WTC11 (cell line): ENCODE measurements around the gene KIAA0753. TPM values are rescaled to one million over a fixed set of nuclear protein-coding genes. Genes with fewer than 3 reads are reported as not detected.

Experiments used
- ATAC-seq: fragments of 200-7000 bp; cut with Tn5 transposase; 2 replicates; pipeline ENCODE4 v1.10.0; 2021; ENCODE audit warnings: mild to moderate bottlenecking, moderate library complexity
- CTCF ChIA-PET: fragments of 300-600 bp; sonication (Branson Sonifier 250); formaldehyde crosslinking; loops from one replicate; lab custom pipeline; 2021; ENCODE audit warnings: antibody characterized with exemption; lab: Charles Lee
- POLR2A ChIA-PET: fragments of 350-600 bp; sonication (Branson Sonifier 250); formaldehyde crosslinking; loops from one replicate; lab custom pipeline; 2021; ENCODE audit warnings: antibody characterized with exemption; lab: Charles Lee
- DNase-seq: peaks from one replicate; pipeline ENCODE4 v3.0.0; 2021; ENCODE audit warnings: low spot score
- H3K27ac Mint-ChIP-seq: 2 replicates; pipeline ENCODE4 v1.8.0; 2021; ENCODE audit warnings: mixed read lengths
- H3K27me3 Mint-ChIP-seq: 2 replicates; pipeline ENCODE4 v1.8.0; 2021; ENCODE audit warnings: low read depth, mild to moderate bottlenecking, moderate library complexity, mixed read lengths
- H3K36me3 Mint-ChIP-seq: 2 replicates; pipeline ENCODE4 v1.8.0; 2021; ENCODE audit warnings: mixed read lengths
- H3K4me1 Mint-ChIP-seq: 2 replicates; pipeline ENCODE4 v1.8.0; 2022; ENCODE audit warnings: mixed read lengths
- H3K4me3 Mint-ChIP-seq: 2 replicates; pipeline ENCODE4 v1.8.0; 2021; ENCODE audit warnings: mild to moderate bottlenecking, moderate library complexity, mixed read lengths
- H3K9me3 Mint-ChIP-seq: 2 replicates; pipeline ENCODE4 v1.8.0; 2021; ENCODE audit warnings: mixed read lengths
- EMX1 ChIP-seq: fragments of 250-450 bp; sonication (Bioruptor Pico); IDR thresholded peaks from 2 replicates; pipeline ENCODE4 v1.8.0; 2021; ENCODE audit warnings: mild to moderate bottlenecking
- FOXP1 ChIP-seq: sonication (generic); formaldehyde crosslinking; IDR thresholded peaks from 2 replicates; pipeline ENCODE4 v1.8.0; 2022; ENCODE audit warnings: missing genetic modification reagents, mild to moderate bottlenecking, moderate library complexity, borderline replicate concordance
- GRHL2 ChIP-seq: fragments of 250-450 bp; sonication (Bioruptor Pico); IDR thresholded peaks from 2 replicates; pipeline ENCODE4 v1.8.0; 2022; ENCODE audit warnings: mild to moderate bottlenecking, moderate library complexity; ENCODE audit not compliant: insufficient replicate concordance, severe bottlenecking
- JAZF1 ChIP-seq: fragments of 250-450 bp; sonication (Bioruptor Pico); IDR thresholded peaks from 2 replicates; pipeline ENCODE4 v1.9.0; 2021; ENCODE audit warnings: moderate library complexity, mild to moderate bottlenecking, inconsistent platforms
- PRRX2 ChIP-seq: fragments of 250-450 bp; sonication (Bioruptor Pico); IDR thresholded peaks from 2 replicates; pipeline ENCODE4 v1.8.0; 2021; ENCODE audit warnings: mild to moderate bottlenecking
- RELA ChIP-seq: sonication (generic); formaldehyde crosslinking; IDR thresholded peaks from 2 replicates; pipeline ENCODE4 v1.8.1; 2022; ENCODE audit warnings: missing genetic modification reagents, mild to moderate bottlenecking, borderline replicate concordance
- TEAD1 ChIP-seq: sonication (generic); formaldehyde crosslinking; IDR thresholded peaks from 2 replicates; pipeline ENCODE4 v1.8.0; 2022; ENCODE audit warnings: mild to moderate bottlenecking, missing genetic modification reagents
- ZNF219 ChIP-seq: sonication (generic); formaldehyde crosslinking; IDR thresholded peaks from 2 replicates; pipeline ENCODE4 v1.8.0; 2023; ENCODE audit warnings: missing genetic modification reagents, mild to moderate bottlenecking, borderline replicate concordance
- ZNF232 ChIP-seq: sonication (generic); formaldehyde crosslinking; IDR thresholded peaks from 2 replicates; pipeline ENCODE4 v1.8.0; 2022; ENCODE audit warnings: mild to moderate bottlenecking, missing genetic modification reagents
- total RNA-seq: library from RNA; stranded (reverse); gene quantifications from 3 replicates; pipeline ENCODE4 v1.2.3, GENCODE V29; 2021
- TF ChIP-seq, protein P1 (sequence below): fragments of 250-450 bp; sonication (Bioruptor Pico); IDR thresholded peaks from 2 replicates; pipeline ENCODE4 v1.9.0; 2021; ENCODE audit warnings: moderate library complexity, mild to moderate bottlenecking, inconsistent platforms, borderline replicate concordance
- TF ChIP-seq, protein P2 (sequence below): sonication (generic); formaldehyde crosslinking; IDR thresholded peaks from 2 replicates; pipeline ENCODE4 v1.8.0; 2023; ENCODE audit warnings: missing genetic modification reagents, mild to moderate bottlenecking, borderline replicate concordance
- TF ChIP-seq, protein P3 (sequence below): sonication (generic); formaldehyde crosslinking; conservative IDR thresholded peaks from 2 replicates; pipeline ENCODE4 v1.8.1; 2023; ENCODE audit warnings: mild to moderate bottlenecking, low read depth, missing genetic modification reagents, moderate library complexity
- TF ChIP-seq, protein P4 (sequence below): fragments of 200-600 bp; IDR thresholded peaks from 2 replicates; pipeline ENCODE4 v1.8.0; 2022; ENCODE audit warnings: antibody characterized with exemption
- TF ChIP-seq, protein P5 (sequence below): sonication (generic); formaldehyde crosslinking; IDR thresholded peaks from 2 replicates; pipeline ENCODE4 v1.8.0; 2023; ENCODE audit warnings: mild to moderate bottlenecking, missing genetic modification reagents

KIAA0753 gene
- total RNA-seq, 1 experiment from 2014 or later: 22.8 TPM

DNA sequence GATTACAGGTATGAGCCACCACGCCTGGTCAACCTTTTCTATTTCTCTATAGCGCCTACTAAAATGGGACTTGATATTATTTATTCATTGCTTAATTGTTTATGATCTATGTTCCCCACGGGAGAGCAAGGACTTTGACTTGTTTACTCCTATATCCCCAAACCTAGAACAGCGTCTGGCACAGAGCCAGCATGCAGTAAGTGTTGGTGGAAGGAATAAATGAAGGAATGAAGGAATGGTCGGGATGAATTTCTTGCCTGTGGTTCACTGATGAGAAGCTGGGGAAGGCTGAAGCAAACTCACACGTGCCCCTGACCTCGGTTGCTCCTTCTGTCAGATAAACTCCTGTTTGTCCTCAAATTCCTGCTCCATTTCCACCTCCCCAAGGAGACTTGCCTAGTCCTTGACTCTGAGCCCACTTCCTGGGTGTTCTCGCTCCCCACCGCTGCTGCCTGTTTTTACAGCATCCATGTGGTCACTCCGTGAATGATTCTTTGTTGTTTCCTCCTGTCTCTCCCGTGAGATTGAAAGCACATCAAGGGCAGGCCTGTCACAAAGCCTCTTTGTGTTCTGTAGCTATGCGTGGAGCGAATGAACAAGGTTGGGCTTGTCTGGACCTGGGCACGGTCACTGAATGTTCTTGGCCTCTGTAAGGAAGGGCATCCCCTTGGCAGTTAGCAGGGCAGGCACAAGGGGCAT lies 28.4 kb upstream of the KIAA0753 start:
- peaks cover 35% of the 10 kb centered on the region for H3K27me3 Mint-ChIP-seq
- H3K4me3 Mint-ChIP-seq: no peak overlapping the region
- DNase-seq (no peak), ATAC-seq (no peak)
- H3K36me3 Mint-ChIP-seq: no peaks in the 10 kb centered on the region
- TF ChIP-seq, protein P1, sequence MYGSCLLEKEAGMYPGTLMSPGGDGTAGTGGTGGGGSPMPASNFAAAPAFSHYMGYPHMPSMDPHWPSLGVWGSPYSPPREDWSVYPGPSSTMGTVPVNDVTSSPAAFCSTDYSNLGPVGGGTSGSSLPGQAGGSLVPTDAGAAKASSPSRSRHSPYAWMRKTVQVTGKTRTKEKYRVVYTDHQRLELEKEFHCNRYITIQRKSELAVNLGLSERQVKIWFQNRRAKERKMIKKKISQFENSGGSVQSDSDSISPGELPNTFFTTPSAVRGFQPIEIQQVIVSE (CRISPR knock-in tag): no peak
- TF ChIP-seq, protein P2, sequence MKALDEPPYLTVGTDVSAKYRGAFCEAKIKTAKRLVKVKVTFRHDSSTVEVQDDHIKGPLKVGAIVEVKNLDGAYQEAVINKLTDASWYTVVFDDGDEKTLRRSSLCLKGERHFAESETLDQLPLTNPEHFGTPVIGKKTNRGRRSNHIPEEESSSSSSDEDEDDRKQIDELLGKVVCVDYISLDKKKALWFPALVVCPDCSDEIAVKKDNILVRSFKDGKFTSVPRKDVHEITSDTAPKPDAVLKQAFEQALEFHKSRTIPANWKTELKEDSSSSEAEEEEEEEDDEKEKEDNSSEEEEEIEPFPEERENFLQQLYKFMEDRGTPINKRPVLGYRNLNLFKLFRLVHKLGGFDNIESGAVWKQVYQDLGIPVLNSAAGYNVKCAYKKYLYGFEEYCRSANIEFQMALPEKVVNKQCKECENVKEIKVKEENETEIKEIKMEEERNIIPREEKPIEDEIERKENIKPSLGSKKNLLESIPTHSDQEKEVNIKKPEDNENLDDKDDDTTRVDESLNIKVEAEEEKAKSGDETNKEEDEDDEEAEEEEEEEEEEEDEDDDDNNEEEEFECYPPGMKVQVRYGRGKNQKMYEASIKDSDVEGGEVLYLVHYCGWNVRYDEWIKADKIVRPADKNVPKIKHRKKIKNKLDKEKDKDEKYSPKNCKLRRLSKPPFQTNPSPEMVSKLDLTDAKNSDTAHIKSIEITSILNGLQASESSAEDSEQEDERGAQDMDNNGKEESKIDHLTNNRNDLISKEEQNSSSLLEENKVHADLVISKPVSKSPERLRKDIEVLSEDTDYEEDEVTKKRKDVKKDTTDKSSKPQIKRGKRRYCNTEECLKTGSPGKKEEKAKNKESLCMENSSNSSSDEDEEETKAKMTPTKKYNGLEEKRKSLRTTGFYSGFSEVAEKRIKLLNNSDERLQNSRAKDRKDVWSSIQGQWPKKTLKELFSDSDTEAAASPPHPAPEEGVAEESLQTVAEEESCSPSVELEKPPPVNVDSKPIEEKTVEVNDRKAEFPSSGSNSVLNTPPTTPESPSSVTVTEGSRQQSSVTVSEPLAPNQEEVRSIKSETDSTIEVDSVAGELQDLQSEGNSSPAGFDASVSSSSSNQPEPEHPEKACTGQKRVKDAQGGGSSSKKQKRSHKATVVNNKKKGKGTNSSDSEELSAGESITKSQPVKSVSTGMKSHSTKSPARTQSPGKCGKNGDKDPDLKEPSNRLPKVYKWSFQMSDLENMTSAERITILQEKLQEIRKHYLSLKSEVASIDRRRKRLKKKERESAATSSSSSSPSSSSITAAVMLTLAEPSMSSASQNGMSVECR (CRISPR knock-in tag): no peak
- TF ChIP-seq, protein P3, sequence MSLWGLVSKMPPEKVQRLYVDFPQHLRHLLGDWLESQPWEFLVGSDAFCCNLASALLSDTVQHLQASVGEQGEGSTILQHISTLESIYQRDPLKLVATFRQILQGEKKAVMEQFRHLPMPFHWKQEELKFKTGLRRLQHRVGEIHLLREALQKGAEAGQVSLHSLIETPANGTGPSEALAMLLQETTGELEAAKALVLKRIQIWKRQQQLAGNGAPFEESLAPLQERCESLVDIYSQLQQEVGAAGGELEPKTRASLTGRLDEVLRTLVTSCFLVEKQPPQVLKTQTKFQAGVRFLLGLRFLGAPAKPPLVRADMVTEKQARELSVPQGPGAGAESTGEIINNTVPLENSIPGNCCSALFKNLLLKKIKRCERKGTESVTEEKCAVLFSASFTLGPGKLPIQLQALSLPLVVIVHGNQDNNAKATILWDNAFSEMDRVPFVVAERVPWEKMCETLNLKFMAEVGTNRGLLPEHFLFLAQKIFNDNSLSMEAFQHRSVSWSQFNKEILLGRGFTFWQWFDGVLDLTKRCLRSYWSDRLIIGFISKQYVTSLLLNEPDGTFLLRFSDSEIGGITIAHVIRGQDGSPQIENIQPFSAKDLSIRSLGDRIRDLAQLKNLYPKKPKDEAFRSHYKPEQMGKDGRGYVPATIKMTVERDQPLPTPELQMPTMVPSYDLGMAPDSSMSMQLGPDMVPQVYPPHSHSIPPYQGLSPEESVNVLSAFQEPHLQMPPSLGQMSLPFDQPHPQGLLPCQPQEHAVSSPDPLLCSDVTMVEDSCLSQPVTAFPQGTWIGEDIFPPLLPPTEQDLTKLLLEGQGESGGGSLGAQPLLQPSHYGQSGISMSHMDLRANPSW (CRISPR knock-in tag): no peak
- TF ChIP-seq RELA (CRISPR knock-in tag): no peak
- no peak for TF ChIP-seq GRHL2
- TF ChIP-seq ZNF232: no peak
- TF ChIP-seq EMX1 (CRISPR knock-in tag): no peak
- TF ChIP-seq ZNF219 (CRISPR knock-in tag): no peak
- no peak for TF ChIP-seq FOXP1 (CRISPR knock-in tag)
- TF ChIP-seq JAZF1 (CRISPR knock-in tag): no peak
- TF ChIP-seq, protein P4, sequence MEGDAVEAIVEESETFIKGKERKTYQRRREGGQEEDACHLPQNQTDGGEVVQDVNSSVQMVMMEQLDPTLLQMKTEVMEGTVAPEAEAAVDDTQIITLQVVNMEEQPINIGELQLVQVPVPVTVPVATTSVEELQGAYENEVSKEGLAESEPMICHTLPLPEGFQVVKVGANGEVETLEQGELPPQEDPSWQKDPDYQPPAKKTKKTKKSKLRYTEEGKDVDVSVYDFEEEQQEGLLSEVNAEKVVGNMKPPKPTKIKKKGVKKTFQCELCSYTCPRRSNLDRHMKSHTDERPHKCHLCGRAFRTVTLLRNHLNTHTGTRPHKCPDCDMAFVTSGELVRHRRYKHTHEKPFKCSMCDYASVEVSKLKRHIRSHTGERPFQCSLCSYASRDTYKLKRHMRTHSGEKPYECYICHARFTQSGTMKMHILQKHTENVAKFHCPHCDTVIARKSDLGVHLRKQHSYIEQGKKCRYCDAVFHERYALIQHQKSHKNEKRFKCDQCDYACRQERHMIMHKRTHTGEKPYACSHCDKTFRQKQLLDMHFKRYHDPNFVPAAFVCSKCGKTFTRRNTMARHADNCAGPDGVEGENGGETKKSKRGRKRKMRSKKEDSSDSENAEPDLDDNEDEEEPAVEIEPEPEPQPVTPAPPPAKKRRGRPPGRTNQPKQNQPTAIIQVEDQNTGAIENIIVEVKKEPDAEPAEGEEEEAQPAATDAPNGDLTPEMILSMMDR: no peak
- no peak for TF ChIP-seq TEAD1 (CRISPR knock-in tag)
- TF ChIP-seq, protein P5, sequence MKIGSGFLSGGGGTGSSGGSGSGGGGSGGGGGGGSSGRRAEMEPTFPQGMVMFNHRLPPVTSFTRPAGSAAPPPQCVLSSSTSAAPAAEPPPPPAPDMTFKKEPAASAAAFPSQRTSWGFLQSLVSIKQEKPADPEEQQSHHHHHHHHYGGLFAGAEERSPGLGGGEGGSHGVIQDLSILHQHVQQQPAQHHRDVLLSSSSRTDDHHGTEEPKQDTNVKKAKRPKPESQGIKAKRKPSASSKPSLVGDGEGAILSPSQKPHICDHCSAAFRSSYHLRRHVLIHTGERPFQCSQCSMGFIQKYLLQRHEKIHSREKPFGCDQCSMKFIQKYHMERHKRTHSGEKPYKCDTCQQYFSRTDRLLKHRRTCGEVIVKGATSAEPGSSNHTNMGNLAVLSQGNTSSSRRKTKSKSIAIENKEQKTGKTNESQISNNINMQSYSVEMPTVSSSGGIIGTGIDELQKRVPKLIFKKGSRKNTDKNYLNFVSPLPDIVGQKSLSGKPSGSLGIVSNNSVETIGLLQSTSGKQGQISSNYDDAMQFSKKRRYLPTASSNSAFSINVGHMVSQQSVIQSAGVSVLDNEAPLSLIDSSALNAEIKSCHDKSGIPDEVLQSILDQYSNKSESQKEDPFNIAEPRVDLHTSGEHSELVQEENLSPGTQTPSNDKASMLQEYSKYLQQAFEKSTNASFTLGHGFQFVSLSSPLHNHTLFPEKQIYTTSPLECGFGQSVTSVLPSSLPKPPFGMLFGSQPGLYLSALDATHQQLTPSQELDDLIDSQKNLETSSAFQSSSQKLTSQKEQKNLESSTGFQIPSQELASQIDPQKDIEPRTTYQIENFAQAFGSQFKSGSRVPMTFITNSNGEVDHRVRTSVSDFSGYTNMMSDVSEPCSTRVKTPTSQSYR (CRISPR knock-in tag): no peak
- TF ChIP-seq PRRX2: no peak
- POLR2A ChIA-PET: no interaction called here
- H3K4me1 Mint-ChIP-seq: peaks cover 12% of the 10 kb centered on the region
- CTCF ChIA-PET: interaction anchor here (0.9 to 3.4 kb wide), 6 partner anchors 10 to 225 kb away, joined by 3 to 31 read pairs (median 8); partner anchors contain the start of gene SLC13A5
- H3K9me3 Mint-ChIP-seq: no peaks in the 10 kb centered on the region
- H3K27ac Mint-ChIP-seq: no peak overlapping the region; the same call in 1 of the 2 replicates
